Measurements from ENCODE around the gene LIMA1. TPM values are rescaled to one million over a fixed set of nuclear protein-coding genes. Genes with fewer than 3 reads are reported as not detected.

Gene LIMA1
- total and polyA plus RNA-seq, 9 of the 15 experiments (the other 6 are each of a cell fraction or from before 2014, with no cell fraction given), result 20.2 to 37.8 (median 27.3) TPM

- TF ChIP-seq THAP12 (CRISPR knock-in tag; IDR thresholded peaks at IDR 0.05) (no peak), BCOR (IDR thresholded peaks at IDR 0.05) (no peak), FOXP4 (CRISPR knock-in tag; IDR thresholded peaks at IDR 0.05; ENCODE audit: borderline replicate concordance) (no peak), ZNF592 (IDR thresholded peaks at IDR 0.05) (no peak), SMAD3 (CRISPR knock-in tag; conservative IDR thresholded peaks at IDR 0.05) (no peak), ZBTB17 (CRISPR knock-in tag; IDR thresholded peaks at IDR 0.05) (no peak), CHD7 (IDR thresholded peaks at IDR 0.05; ENCODE audit: low read depth, low read length) (no peak)
Observed at GRCh38 chr12:50222275-50222783, 61.0 kb downstream of the LIMA1 start (continued).
